D341Med (cell line): Measurements from ENCODE around the gene STRIP1.
"Not testable (repeated sequence)": the region's sequence is repeated elsewhere in the genome, so short reads cannot be mapped to it uniquely, and the experiment has no call there.

ENCODE experiments used
- DNase-seq: peaks from one replicate; pipeline ENCODE4 v3.0.0; 2012; ENCODE audit warnings: low spot score

Gene STRIP1

DNA sequence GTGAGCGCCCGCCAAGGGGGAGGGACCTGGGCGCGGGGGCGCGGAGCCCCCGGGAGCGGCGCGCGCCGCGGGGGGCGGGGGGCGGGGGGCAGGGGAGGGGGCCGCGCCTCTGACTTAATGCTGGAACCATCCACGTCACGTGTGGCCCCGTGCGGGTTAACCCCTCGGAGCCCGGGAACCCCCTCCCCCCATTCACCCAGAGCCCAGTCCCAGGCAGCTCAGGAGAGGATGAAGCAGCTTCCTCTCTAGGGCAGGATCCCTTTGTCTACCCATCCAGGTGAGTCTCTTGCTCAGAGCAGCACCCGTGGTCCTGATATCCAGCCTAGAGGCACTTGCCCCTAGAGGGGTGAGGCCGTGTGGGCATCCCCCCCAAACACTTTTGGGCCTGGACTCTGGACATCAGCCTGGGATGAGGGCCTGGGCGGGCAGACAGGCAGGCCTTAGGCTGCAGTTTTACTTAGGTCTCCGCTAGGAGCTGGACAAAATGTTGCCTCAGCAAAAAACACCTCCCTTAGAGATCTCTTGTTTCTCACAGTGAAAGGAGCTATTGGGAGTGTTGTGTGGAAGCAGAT, 36.3 kb downstream of the STRIP1 start, which contains the start of gene ALX3:
Gene ALX3 (minus strand): TSS at position 2 of the 572 bp plus-strand sequence. CDS start 60 bp downstream, outside the sequence.
- DNase-seq: no peak

DNA sequence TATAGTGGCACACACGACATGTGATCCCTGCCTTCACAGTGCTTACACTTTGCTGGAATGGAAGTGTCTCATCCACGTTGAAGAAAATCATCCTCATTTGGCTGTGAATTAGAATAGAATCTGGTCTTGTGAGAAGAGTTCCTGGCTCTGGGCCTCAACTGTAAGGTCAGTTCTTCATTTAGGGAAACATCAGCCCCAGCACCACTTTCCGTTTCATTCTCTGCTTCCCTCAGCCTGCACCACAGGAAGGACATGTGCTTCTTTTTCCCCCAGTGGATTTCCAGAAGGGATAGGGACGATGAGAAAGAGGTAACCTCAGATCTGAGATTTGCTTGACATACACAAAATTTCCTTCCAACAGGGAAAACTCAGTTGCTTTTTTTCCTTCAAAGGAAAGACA, 39.7 kb downstream of the STRIP1 start:
- no peak for DNase-seq

DNA sequence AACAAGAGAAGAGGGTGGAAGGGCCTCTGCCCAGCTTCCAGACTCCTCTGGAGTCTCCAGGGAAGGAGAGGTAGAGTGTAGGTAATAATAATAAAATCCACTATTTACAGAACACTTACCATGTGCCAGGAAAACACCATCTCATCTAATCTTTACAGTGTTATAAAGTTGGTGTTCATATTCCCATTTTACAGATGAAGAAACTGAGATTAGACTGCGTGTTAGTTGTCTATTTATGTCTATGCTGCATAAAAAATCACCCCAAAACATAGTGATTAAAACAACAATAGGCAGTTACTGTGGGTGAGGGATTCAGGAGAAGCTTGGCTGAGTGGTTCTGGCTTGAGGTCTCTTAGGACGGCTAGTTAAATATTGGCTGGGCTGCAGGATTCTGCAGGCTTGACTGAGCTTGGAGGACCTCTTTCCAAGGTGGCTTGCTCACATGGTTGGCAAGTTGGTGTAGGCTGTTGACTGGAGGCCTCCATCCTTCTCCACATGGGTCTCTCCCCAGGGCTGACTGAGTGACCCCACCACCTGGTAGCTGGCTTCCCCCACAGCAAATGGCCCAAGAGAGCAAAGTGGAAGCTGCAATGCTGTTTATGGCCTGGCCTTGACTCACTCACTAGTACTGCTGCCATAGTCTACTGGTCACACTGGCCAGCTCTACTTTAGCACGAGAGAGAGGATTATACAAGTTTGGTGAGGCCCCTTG, 42.5 kb downstream of the STRIP1 start:
- no peak for DNase-seq

DNA sequence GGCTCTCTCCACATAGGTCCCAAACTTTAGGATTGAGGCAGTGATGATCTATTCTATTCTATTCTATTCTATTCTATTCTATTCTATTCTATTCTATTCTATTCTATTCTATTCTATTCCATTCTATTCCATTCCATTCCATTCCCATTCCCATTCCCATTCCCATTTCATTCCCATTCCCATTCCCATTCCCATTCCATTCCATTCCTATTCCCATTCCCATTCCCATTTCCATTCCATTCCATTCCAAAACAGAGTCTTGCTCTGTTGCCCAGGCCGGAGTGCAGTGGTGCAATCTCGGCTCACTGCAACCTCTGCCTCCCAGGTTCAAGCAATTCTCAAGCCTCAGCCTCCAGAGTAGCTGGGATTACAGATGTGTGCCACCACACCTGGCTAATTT, 45.6 kb downstream of the STRIP1 start:
- not testable (repeated sequence) for DNase-seq

DNA sequence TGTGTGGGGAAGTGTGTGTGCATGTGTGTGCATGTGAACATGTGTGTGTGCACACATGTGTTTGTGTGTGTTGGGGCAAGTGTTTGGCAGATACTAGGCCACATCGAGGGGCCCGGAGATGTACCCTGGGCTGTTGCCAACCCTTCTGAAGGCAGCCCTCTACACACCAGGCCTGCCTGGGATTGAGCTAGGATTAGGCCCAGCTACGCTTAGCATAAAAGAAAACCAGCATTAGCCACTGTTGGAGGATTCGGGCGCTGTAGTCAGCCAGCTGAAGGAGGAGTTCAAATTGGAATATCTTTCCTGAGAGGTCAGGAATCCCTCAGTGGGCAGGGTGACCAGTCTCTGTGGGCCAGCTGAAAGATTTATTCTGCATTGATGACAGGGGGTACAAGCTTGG, 46.6 kb downstream of the STRIP1 start:
- no peak for DNase-seq

DNA sequence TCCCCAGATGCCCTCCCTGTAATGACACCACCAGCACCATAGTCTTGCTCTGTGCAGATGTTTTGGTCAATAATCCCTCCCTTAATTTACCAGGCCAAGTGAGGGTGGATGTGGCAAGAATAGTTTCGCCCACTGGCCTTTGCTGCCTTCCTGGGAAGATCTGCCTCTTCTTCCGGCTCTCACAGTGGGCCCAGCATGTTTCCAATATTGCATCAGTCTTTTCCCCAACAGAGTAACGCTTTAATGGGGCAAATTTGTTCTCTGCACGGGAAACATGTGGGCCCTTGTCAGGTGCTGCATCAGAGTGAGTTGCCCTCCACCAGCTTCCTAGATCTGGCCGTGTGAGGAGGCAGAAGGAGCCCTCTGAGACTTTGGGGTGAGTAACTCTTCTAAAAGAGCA, 48.1 kb downstream of the STRIP1 start:
- DNase-seq: no peak

DNA sequence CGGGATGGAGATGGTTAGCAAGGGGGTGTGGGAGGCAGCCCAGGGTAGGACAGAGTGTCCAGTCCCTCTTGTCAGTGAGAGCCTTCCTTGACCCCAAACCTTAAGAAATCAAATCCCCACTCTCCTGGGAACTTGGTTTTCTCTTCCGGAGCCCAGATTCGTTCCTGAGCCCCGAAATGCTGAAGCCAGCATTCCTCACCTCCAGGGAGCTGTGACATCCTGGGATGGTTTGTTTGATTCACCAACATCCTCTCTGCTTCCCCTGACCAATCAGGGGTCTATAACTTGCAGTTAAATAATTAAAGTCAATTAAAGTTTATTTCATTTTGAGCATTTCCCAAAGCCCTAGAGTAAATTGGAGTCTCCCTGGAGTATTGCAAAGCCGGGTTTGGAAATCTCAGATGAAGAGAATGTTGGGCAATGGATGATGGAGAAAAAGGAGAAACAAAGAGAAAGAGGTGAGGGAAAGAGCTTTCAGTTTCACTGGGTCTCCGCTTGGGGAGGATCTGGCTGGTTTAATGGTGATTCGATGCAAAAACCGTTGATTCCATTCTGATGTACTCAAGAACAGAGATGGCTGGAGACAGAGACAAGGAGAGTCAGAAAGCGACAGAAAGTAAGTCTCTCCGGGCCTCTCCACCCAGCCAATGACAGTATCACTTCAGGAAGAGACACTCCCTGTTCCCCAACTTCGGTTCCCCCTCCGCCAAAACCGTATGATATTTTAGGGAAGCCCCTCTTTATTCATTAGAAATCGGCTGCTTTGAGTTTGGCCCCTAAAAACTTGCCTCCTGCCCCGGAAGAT, 48.8 kb downstream of the STRIP1 start:
- DNase-seq: no peak

DNA sequence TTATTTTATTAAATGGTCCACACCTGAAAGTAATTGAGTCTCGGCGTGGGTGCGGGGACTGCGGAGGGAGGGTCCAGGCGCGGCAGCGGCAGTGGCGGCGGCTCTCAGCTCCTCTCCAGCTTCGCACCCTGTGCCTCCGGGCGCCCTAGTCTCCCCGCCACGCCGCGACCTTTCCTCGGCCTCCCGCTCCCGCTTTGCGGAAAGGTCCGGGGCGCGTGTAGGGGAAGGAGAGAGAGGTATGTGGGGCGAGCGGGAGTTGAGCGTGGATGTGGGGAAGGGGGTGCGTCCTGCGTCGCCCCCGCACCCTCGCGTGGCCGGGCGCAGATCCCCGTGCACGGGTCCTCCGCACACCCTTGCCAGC, 49.4 kb downstream of the STRIP1 start:
- DNase-seq: no peak

DNA sequence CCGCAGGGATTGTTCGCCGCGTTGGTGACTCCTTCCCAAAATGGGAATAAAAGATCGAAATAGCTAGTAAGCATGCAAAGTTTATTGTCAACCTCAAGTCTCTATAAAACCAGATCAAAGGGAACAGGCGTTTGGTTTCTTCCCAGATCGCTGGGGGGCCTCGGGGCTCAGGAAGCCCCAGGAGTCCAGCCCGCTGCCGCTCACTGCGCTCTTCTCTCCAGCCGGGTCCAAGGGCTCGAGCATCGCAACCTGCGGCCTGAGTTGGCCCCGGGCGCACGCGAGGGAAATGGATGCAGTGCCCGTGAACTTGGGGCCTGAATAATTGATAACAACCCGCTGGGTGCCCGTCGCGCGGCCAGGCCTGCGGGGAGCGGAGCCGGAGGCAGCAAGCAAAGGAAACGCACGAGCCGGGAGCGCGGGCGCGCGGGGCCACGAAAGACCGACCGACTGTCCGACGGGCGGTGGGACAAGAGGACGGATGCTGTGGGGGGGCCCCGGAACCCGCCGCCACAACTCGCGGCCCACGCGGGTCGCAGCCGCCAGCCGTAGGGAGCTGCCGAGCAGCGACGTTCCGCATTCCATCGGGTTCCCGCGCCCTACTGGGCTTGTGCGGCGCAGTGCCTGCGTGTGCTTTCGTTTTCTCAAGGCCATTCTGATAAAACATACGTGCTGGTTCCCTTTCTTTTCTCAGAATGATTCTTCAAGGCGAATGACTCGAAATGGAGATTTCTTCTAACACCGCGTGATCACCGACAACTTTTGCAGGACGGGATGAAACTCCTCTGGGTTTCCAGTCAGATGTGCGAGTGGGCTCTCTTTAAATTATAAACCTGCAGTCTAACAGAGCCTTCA, 50.0 kb downstream of the STRIP1 start:
- DNase-seq: no peak

DNA sequence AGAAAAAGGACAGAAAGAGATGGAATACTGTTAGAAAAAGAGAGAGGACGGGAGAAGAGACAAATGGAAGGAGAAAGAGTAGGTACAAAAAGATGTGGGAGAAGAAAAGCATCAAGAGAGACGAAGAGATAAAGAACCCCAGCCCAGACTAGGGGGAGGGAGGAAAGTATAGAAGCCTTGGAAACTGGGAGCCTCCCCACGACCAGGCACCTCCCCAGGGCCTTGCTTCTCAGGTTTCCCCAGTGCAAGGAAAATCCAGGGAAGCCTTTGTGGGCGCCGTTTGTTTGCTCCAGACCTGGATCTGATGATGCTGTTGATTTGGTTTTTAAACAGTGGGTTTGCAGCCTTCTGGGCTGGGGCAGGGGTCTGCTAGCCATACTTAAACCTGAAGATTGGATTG, 51.2 kb downstream of the STRIP1 start:
- DNase-seq: no peak

DNA sequence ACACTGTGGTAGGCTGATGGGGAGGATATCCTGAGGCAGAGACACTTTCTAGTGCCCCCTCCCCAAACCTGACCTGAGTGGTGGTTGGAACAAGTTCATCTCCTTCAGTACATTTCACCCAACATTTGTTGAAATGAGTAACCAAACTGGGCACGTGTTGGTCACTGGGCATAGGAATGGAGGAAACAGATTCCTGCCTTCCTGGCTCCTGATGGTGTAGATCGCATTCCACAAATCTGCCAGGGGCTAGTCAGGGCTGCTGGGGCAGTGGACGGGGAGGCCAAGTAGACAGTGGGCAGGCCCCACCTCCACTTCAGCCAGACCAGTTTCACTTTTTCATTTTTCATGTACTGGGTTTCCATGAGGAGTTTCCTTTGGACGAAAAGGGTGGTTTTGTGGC, 52.5 kb downstream of the STRIP1 start:
- no peak for DNase-seq

DNA sequence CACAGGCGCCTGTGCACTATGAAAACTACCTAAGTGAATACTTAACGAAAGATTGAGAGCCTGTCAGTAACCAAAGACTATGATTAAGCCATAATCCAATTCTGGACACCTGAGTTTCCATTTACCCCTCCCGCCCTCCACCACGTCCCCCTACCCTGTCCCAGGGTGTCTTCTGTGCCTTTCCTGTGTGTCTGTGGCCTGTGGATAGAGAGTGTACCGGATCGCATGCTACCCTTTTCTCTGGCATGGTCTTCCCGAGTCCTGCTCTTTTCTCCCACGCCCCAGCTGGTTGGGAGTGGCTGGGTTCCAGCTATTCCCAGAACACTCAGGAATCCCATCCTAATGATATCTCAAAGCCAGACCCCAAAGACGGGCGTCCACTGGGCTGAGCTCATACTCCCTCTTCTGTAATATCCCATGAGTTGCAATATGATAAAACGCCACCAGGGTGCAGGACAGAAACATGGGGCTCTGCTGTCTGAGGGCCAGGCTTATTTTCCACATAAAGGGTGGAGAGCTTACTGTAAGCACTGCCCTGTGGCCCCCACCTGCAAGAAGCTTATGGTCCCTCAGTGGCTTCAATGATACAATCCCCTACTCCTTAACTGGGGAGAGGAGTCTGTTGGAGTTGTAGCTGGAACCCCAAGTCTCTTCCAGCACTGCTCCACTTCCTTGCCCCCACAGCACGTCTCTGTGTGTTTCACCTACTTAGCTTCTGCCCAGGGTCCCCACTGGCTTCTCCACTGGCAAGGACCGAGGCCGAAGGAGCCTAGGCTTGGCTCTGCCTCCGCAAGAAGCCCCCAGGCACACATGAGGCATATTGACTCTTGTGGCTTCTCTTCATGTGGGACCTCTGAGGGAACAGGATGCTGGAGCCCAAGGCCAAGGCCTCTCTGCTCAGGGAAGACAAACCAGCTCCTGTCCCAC, 53.7 kb downstream of the STRIP1 start:
- peak; percentile 77 for DNase-seq

DNA sequence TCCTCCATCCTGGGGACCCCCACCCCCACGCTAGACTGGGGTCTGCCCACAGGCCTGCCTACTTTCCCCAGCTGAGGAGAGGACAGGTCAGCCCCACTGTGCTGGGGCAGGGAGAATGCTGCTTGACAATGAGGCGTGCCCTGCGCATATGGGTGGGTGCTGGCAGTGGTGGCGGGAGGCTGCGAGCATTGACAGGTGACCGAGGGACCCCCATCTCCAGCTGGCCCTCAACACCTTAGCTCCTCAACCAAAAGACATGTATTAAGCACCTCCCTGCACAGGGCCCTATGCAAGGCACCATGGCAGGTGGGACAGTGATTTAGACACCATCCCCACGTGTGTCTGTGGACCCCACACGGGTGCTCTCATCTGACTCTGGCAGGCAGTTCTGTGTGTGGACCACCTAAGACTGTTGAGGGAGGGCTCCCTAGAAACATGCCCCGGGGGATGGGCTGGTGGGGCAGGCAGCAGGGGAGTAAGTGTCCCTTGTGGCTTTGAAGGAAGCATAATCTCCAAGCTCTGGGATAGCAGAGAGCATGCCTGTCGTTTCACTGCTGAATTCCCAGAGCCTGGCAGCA, 54.4 kb downstream of the STRIP1 start:
- DNase-seq: no peak

DNA sequence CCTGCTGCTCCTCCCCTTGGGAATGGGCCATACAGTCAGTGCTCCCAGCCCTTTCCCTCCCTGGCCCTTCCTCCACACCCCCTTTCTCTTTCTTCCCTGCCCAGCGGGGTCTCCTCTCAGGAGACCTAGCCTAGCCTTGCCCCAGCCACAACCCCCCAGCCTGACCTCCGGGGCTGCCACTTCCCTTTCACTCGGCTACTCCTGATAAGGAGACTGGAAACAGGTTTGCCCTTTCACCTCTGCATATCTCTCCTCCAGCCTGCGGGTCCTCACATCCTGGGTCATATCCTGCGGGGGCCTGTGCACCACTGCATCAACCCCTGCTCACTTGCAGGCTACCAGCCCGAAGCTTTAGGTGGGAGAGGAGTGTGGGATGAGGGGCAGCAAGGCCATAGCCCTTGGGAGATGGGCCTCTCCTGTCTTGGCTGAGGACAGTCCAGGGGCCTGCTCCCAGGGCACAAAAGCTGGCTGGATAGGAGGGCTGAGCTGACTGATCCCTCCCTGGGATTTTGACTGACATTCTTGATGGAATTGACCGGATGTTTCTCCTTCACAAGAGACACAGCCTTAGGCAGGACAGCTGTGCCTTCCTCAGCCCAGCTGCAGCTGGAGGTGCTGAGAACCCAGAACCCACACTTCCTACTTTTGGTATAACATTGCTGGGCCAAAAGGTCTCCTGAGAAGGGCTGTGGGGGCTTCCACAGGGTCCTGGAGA, 55.3 kb downstream of the STRIP1 start:
- no peak for DNase-seq

DNA sequence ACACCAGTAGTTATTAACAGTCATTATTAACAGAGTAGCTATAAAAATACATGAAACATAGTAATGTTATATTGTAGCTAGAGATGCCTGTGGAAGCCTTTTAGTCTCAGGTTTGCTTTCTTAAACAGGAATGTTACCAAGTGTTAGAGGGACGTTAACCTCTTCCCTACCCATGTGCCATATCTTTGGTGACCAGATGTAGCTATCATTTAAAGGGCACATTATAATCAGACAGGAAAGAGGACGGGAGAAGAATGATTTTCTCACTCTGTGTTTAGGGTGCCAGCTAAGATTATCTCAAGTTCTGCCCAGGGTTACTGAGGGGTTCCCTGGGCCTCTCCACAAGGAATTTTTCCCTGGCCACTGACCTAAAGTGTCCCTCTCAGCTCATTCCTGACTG, 57.0 kb downstream of the STRIP1 start:
- DNase-seq: no peak

DNA sequence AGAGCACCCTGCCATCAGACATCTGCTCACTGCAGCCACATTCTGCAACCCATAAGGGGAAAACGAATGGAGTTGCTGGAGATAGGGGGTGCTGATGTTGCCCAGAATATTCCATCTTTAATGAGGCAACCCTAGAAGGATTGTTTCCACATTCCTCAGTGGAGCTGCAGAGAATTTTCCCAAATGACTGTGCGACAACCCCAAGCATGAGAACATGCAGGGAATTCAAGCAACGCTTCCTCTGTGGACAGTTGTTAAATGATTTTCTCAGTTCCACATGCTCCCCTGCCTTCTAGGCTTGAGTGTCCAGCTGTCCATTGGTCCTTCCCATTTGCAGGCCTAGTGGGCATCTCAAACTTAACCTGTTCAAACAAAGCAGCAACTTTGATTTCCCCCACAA, 57.4 kb downstream of the STRIP1 start:
- DNase-seq: no peak

DNA sequence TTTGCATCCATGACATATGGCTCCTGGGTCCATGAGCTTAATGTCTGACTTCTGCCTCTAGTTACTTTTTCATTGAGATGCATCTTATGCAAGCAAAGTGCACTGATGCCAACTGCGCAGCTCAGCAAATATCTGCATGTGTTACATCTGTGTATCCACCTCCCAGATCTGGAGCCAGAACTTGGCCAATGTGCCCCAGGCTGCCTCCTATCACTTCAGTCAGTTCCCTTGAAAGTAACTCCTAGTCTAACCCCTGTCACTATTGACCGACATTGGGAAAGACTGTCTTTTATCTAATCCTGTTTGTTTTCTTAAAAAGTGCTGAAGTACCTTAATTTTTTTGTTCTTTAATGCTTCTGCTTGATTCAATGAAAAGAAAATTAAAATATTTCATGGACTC, 58.6 kb downstream of the STRIP1 start:
- DNase-seq: no peak

DNA sequence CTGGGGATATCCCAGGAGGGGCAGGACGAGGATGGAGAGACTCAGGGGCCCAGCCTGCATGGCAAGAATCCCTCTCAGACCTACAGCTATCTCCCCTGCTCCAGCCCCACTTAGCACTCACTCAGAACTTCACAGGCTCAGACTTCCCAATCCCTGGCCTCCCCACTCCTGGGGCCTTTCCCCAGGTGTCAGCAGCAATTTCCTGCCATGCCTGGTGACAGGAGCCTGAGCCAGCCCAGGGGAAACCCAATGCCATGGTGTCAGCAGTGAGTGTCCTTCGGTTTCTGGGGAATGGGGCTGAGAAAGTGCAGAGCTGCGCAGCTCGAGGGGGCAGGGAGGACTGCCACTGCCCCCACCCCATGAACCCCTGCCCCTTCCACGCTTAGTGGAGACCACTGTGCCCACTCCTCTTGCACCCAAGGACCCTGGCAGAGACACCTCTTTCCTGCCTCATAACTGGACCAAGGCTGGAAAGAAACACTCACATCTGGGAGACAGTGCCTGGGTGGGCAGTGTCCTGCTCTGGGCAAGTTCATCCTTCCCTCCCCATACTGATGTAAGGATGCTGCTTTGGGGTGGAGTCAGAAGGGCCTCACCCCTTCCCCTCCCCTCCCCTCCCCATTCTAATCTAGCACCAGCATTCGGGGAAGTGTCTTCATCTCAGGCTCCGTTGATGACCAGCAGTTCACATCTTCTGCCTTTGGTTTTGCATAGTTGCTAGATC, 60.7 kb downstream of the STRIP1 start:
- no peak for DNase-seq

DNA sequence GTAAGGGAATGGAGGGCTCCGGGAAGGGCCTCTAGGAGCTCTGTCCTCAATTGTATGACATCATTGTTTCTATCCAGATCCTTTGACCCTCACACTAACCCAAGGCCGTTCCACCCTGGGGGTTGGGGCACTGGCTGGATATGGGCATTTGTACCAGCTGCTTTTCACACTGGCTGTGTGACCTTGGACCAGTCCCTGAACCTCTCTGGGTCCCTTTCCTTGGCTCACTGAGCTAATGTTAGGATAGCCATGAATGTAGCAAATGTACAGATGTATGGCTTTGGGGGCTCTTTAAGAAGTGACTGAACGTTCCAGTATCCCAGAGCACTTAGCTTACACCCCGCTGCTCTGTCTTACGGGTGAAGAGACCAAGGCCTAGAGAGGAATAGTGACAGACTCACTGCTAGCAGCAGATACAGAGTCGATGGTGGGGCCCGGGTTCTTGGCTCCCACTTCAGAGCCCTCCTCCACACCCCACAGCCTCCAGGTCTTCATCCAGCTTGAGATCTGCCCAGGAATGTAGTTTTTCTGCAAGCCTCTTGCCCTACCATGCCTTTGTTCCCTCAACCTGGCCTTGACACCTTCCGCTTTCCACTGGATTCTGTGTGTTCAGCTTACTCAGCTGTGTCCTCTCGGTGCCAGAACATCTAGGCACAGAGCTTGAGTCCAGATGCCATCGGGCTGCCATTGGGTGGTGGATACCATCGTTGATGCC, 63.2 kb downstream of the STRIP1 start:
- DNase-seq: no peak
